ENCODE results near the gene CNMD.

The CNMD gene

GRCh38 chr13:52677823-52678222 lies 61.8 kb downstream of the CNMD start:
- TF ChIP-seq CTCF (IDR thresholded peaks at IDR 0.05), result no peak
- no peak for TF ChIP-seq ZFX (IDR thresholded peaks at IDR 0.05; ENCODE audit: borderline replicate concordance)
- no peak overlapping the region for H3K27ac ChIP-seq

- TF ChIP-seq CTCF (IDR thresholded peaks at IDR 0.05), result no peak
- no peak for TF ChIP-seq ZFX (IDR thresholded peaks at IDR 0.05; ENCODE audit: borderline replicate concordance)
- H3K27ac ChIP-seq, result no peak overlapping the region
Measured at GRCh38 chr13:52673465-52673864, 66.2 kb downstream of the CNMD start.

- no peak overlapping the region for H3K27ac ChIP-seq
Measured at GRCh38 chr13:52670726-52671125, 68.9 kb downstream of the CNMD start.

GRCh38 chr13:52669677-52670076 lies 69.9 kb downstream of the CNMD start:
- TF ChIP-seq ZFX (IDR thresholded peaks at IDR 0.05; ENCODE audit: borderline replicate concordance) (no peak), CTCF (IDR thresholded peaks at IDR 0.05) (no peak)
- H3K27ac ChIP-seq, result no peak overlapping the region

More at GRCh38 chr13:52670726-52671125, 68.9 kb downstream of the CNMD start:
- TF ChIP-seq ZFX (IDR thresholded peaks at IDR 0.05; ENCODE audit: borderline replicate concordance) (no peak), CTCF (IDR thresholded peaks at IDR 0.05) (no peak)

- no peak overlapping the region for H3K27ac ChIP-seq
- TF ChIP-seq CTCF (IDR thresholded peaks at IDR 0.05) (peak; percentile 72), ZFX (IDR thresholded peaks at IDR 0.05; ENCODE audit: borderline replicate concordance) (no peak)
Measured at GRCh38 chr13:52665325-52665724, 74.3 kb downstream of the CNMD start.

GRCh38 chr13:52664272-52664671 lies 75.3 kb downstream of the CNMD start:
- TF ChIP-seq ZFX (IDR thresholded peaks at IDR 0.05; ENCODE audit: borderline replicate concordance) (no peak), CTCF (IDR thresholded peaks at IDR 0.05) (no peak)
- no peak overlapping the region for H3K27ac ChIP-seq

GRCh38 chr13:52659340-52659739 lies 80.3 kb downstream of the CNMD start:
- TF ChIP-seq CTCF (IDR thresholded peaks at IDR 0.05) (no peak), ZFX (IDR thresholded peaks at IDR 0.05; ENCODE audit: borderline replicate concordance) (no peak)
- H3K27ac ChIP-seq, result no peak overlapping the region

Measured in 22Rv1 (cell line).